ENCODE data around the gene TENM4.

TENM4 gene

GRCh38 chr11:79432138-79432537 is 8.7 kb downstream of the TENM4 start:
- DNase-seq (ENCODE audit: low spot score), result no peak
- H4K8ac ChIP-seq (ENCODE audit: low read depth, low read length), result no peak overlapping the region
- H3K14ac ChIP-seq (ENCODE audit: low read length), result no peak overlapping the region
- WGBS, 2 donors (ENCODE audit: extremely low coverage in 2 of 2, insufficient read length in 2 of 2, insufficient replicate concordance in 1 of 2), result no CpG with 5 or more reads among the region's 2 CpGs
- no peak overlapping the region for H2BK120ac ChIP-seq (ENCODE audit: low read depth, low read length)
- peaks cover 0 to 19% (median 5%) of the 10 kb centered on the region in 3 experiments for H3K27me3 ChIP-seq (ENCODE audit: control insufficient read depth in 3 of 3, insufficient read depth in 3 of 3, low read depth in 1 of 3, low read length in 3 of 3)
- H3K9me3 ChIP-seq (replicated peaks in 1 of 2; ENCODE audit: control insufficient read depth in 2 of 2, insufficient read depth in 1 of 2, low read depth in 1 of 2, low read length in 2 of 2), result no peaks in the 10 kb centered on the region
- H3K79me1 ChIP-seq (ENCODE audit: low read depth, low read length), result peaks cover 2% of the 10 kb centered on the region
- H3K4ac ChIP-seq (ENCODE audit: low read length), result no peak overlapping the region
- H2AFZ ChIP-seq (ENCODE audit: low read length), result no peak overlapping the region
- no peak overlapping the region for H3K9ac ChIP-seq (ENCODE audit: low read depth, low read length, poor library complexity)
- no peaks in the 10 kb centered on the region for H3K36me3 ChIP-seq (replicated peaks in 1 of 2; ENCODE audit: control insufficient read depth in 2 of 2, insufficient read depth in 2 of 2, low read length in 2 of 2)
- H2BK12ac ChIP-seq (ENCODE audit: low read length), result no peak overlapping the region
- no peak overlapping the region for H3K23ac ChIP-seq (ENCODE audit: low read depth, low read length, poor library complexity)
- no peak overlapping the region for H4K91ac ChIP-seq (ENCODE audit: low read depth, low read length, poor library complexity)
- H3K18ac ChIP-seq (ENCODE audit: low read length), result no peak overlapping the region
- no peak overlapping the region for H2BK5ac ChIP-seq (ENCODE audit: low read length)
- no peak overlapping the region for H3K27ac ChIP-seq (replicated peaks; ENCODE audit: low read length)
- H3K4me1 ChIP-seq (ENCODE audit: control insufficient read depth in 2 of 2, insufficient read depth in 1 of 2, low read depth in 1 of 2, low read length in 2 of 2), result peaks cover 11 to 19% of the 10 kb centered on the region in 2 donors
- H3K4me2 ChIP-seq (ENCODE audit: insufficient read depth, low read length, poor library complexity, severe bottlenecking), result no peak overlapping the region
- no peak overlapping the region for H3K4me3 ChIP-seq (ENCODE audit: low read length in 2 of 2)
- no peak overlapping the region for H2BK15ac ChIP-seq (ENCODE audit: low read length)
- no peak overlapping the region for H2AK5ac ChIP-seq (ENCODE audit: low read depth, low read length)

- Histone ChIP-seq H3K4me1 (ENCODE audit: control insufficient read depth in 2 of 2, insufficient read depth in 1 of 2, low read depth in 1 of 2, low read length in 2 of 2) (peaks cover 6 to 13% of the 10 kb centered on the region in 2 donors), H2BK5ac (ENCODE audit: low read length) (no peak overlapping the region), H3K14ac (ENCODE audit: low read length) (no peak overlapping the region), H3K79me1 (ENCODE audit: low read depth, low read length) (peaks cover 2% of the 10 kb centered on the region), H3K4me2 (ENCODE audit: insufficient read depth, low read length, poor library complexity, severe bottlenecking) (no peak overlapping the region), H3K4me3 (ENCODE audit: low read length in 2 of 2) (no peak overlapping the region), H3K9me3 (replicated peaks in 1 of 2; ENCODE audit: control insufficient read depth in 2 of 2, insufficient read depth in 1 of 2, low read depth in 1 of 2, low read length in 2 of 2) (no peaks in the 10 kb centered on the region), H2BK15ac (ENCODE audit: low read length) (no peak overlapping the region), H4K91ac (ENCODE audit: low read depth, low read length, poor library complexity) (no peak overlapping the region), H3K27me3 (ENCODE audit: control insufficient read depth in 3 of 3, insufficient read depth in 3 of 3, low read depth in 1 of 3, low read length in 3 of 3) (peaks cover 0 to 13% (median 2%) of the 10 kb centered on the region in 3 experiments), H3K27ac (replicated peaks; ENCODE audit: low read length) (no peak overlapping the region), H3K4ac (ENCODE audit: low read length) (no peak overlapping the region), H3K9ac (ENCODE audit: low read depth, low read length, poor library complexity) (no peak overlapping the region), H3K18ac (ENCODE audit: low read length) (no peak overlapping the region), H2AK5ac (ENCODE audit: low read depth, low read length) (no peak overlapping the region), H2BK120ac (ENCODE audit: low read depth, low read length) (no peak overlapping the region), H3K36me3 (replicated peaks in 1 of 2; ENCODE audit: control insufficient read depth in 2 of 2, insufficient read depth in 2 of 2, low read length in 2 of 2) (no peaks in the 10 kb centered on the region), H2AFZ (ENCODE audit: low read length) (no peak overlapping the region), H2BK12ac (ENCODE audit: low read length) (no peak overlapping the region), H3K23ac (ENCODE audit: low read depth, low read length, poor library complexity) (no peak overlapping the region), H4K8ac (ENCODE audit: low read depth, low read length) (no peak overlapping the region)
- DNase-seq (ENCODE audit: low spot score), result no peak
- no CpG with 5 or more reads among the region's 1 CpG for WGBS, 2 donors (ENCODE audit: extremely low coverage in 2 of 2, insufficient read length in 2 of 2, insufficient replicate concordance in 1 of 2)
Measured at GRCh38 chr11:79431535-79431934, 9.3 kb downstream of the TENM4 start.

GRCh38 chr11:79430280-79430679 is 10.6 kb downstream of the TENM4 start:
- H2AK5ac ChIP-seq (ENCODE audit: low read depth, low read length), result no peak overlapping the region
- H3K9me3 ChIP-seq (replicated peaks in 1 of 2; ENCODE audit: control insufficient read depth in 2 of 2, insufficient read depth in 1 of 2, low read depth in 1 of 2, low read length in 2 of 2), result no peaks in the 10 kb centered on the region
- H2AFZ ChIP-seq (ENCODE audit: low read length), result no peak overlapping the region
- no peak overlapping the region for H3K9ac ChIP-seq (ENCODE audit: low read depth, low read length, poor library complexity)
- no peak overlapping the region for H3K4ac ChIP-seq (ENCODE audit: low read length)
- H4K8ac ChIP-seq (ENCODE audit: low read depth, low read length), result no peak overlapping the region
- H2BK15ac ChIP-seq (ENCODE audit: low read length), result no peak overlapping the region
- peaks cover 5 to 12% of the 10 kb centered on the region in 2 donors for H3K4me1 ChIP-seq (ENCODE audit: control insufficient read depth in 2 of 2, insufficient read depth in 1 of 2, low read depth in 1 of 2, low read length in 2 of 2)
- no peak overlapping the region for H2BK120ac ChIP-seq (ENCODE audit: low read depth, low read length)
- H2BK12ac ChIP-seq (ENCODE audit: low read length), result no peak overlapping the region
- no peak overlapping the region for H3K27ac ChIP-seq (replicated peaks; ENCODE audit: low read length)
- no peak overlapping the region for H3K14ac ChIP-seq (ENCODE audit: low read length)
- no peak for DNase-seq (ENCODE audit: low spot score)
- H3K79me1 ChIP-seq (ENCODE audit: low read depth, low read length), result peaks cover 2% of the 10 kb centered on the region
- no peak overlapping the region for H3K4me2 ChIP-seq (ENCODE audit: insufficient read depth, low read length, poor library complexity, severe bottlenecking)
- no peak overlapping the region for H4K91ac ChIP-seq (ENCODE audit: low read depth, low read length, poor library complexity)
- H3K36me3 ChIP-seq (replicated peaks in 1 of 2; ENCODE audit: control insufficient read depth in 2 of 2, insufficient read depth in 2 of 2, low read length in 2 of 2), result no peaks in the 10 kb centered on the region
- peaks cover 0 to 3% (median 0%) of the 10 kb centered on the region in 3 experiments for H3K27me3 ChIP-seq (ENCODE audit: control insufficient read depth in 3 of 3, insufficient read depth in 3 of 3, low read depth in 1 of 3, low read length in 3 of 3)
- no peak overlapping the region for H3K18ac ChIP-seq (ENCODE audit: low read length)
- no peak overlapping the region for H3K23ac ChIP-seq (ENCODE audit: low read depth, low read length, poor library complexity)
- H2BK5ac ChIP-seq (ENCODE audit: low read length), result no peak overlapping the region
- no peak overlapping the region for H3K4me3 ChIP-seq (ENCODE audit: low read length in 2 of 2)

GRCh38 chr11:79428406-79428805 is 12.4 kb downstream of the TENM4 start:
- Histone ChIP-seq H3K18ac (ENCODE audit: low read length) (no peak overlapping the region), H2BK120ac (ENCODE audit: low read depth, low read length) (no peak overlapping the region), H3K23ac (ENCODE audit: low read depth, low read length, poor library complexity) (no peak overlapping the region), H3K4me1 (ENCODE audit: control insufficient read depth in 2 of 2, insufficient read depth in 1 of 2, low read depth in 1 of 2, low read length in 2 of 2) (peaks cover 5 to 12% of the 10 kb centered on the region in 2 donors), H2AFZ (ENCODE audit: low read length) (no peak overlapping the region), H3K4ac (ENCODE audit: low read length) (no peak overlapping the region), H3K36me3 (replicated peaks in 1 of 2; ENCODE audit: control insufficient read depth in 2 of 2, insufficient read depth in 2 of 2, low read length in 2 of 2) (no peaks in the 10 kb centered on the region), H2BK12ac (ENCODE audit: low read length) (no peak overlapping the region), H3K9ac (ENCODE audit: low read depth, low read length, poor library complexity) (no peak overlapping the region), H4K8ac (ENCODE audit: low read depth, low read length) (no peak overlapping the region), H3K9me3 (replicated peaks in 1 of 2; ENCODE audit: control insufficient read depth in 2 of 2, insufficient read depth in 1 of 2, low read depth in 1 of 2, low read length in 2 of 2) (no peaks in the 10 kb centered on the region), H3K27ac (replicated peaks; ENCODE audit: low read length) (no peak overlapping the region), H3K79me1 (ENCODE audit: low read depth, low read length) (peaks cover 2% of the 10 kb centered on the region), H2BK5ac (ENCODE audit: low read length) (no peak overlapping the region), H3K27me3 (ENCODE audit: control insufficient read depth in 3 of 3, insufficient read depth in 3 of 3, low read depth in 1 of 3, low read length in 3 of 3) (no peaks in the 10 kb centered on the region), H4K91ac (ENCODE audit: low read depth, low read length, poor library complexity) (no peak overlapping the region), H3K4me2 (ENCODE audit: insufficient read depth, low read length, poor library complexity, severe bottlenecking) (no peak overlapping the region), H3K14ac (ENCODE audit: low read length) (no peak overlapping the region), H3K4me3 (ENCODE audit: low read length in 2 of 2) (no peak overlapping the region), H2BK15ac (ENCODE audit: low read length) (no peak overlapping the region), H2AK5ac (ENCODE audit: low read depth, low read length) (no peak overlapping the region)
- WGBS, 2 donors (ENCODE audit: extremely low coverage in 2 of 2, insufficient read length in 2 of 2, insufficient replicate concordance in 1 of 2), result no CpG with 5 or more reads among the region's 1 CpG
- DNase-seq (ENCODE audit: low spot score), result no peak
